Testis (tissue), 2 donors: ENCODE measurements around the gene GNG13.

Experiments
- POLR2A ChIP-seq: fragments of 450-650 bp; IDR thresholded peaks from one replicate; pipeline ENCODE4 v1.6.1; 2017; ENCODE audit warnings: antibody characterized with exemption, mild to moderate bottlenecking, moderate library complexity
- TF ChIP-seq, protein P1 (sequence below), 3 experiments: fragments of 450-650 bp in 2 of 3; fragments of 200-600 bp in 1 of 3; sonication (generic) in 1 of 3; IDR thresholded peaks; one replicate each; pipeline ENCODE4 v1.5.1; 2016 to 2019; ENCODE audit warnings: antibody characterized with exemption in 3 of 3, mild to moderate bottlenecking in 2 of 3, moderate library complexity in 1 of 3

- no peak for TF ChIP-seq POLR2A
- TF ChIP-seq, protein P1, sequence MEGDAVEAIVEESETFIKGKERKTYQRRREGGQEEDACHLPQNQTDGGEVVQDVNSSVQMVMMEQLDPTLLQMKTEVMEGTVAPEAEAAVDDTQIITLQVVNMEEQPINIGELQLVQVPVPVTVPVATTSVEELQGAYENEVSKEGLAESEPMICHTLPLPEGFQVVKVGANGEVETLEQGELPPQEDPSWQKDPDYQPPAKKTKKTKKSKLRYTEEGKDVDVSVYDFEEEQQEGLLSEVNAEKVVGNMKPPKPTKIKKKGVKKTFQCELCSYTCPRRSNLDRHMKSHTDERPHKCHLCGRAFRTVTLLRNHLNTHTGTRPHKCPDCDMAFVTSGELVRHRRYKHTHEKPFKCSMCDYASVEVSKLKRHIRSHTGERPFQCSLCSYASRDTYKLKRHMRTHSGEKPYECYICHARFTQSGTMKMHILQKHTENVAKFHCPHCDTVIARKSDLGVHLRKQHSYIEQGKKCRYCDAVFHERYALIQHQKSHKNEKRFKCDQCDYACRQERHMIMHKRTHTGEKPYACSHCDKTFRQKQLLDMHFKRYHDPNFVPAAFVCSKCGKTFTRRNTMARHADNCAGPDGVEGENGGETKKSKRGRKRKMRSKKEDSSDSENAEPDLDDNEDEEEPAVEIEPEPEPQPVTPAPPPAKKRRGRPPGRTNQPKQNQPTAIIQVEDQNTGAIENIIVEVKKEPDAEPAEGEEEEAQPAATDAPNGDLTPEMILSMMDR (IDR thresholded peaks at IDR 0.05): no peak
These were observed 38.2 kb upstream of the GNG13 start for GRCh38 chr16:838741-839140.
